NCI-H2081 treated with DMSO at 0.1 percent for 48 hours (cell line): ENCODE measurements around the gene RNF225.
A peak's percentile ranks its signal among the peaks of the same experiment; 100 is the strongest.
"Not testable (repeated sequence)": the region's sequence is repeated elsewhere in the genome, so short reads cannot be mapped to it uniquely, and the experiment has no call there.

Experiments used
- DNase-seq: peaks from one replicate; lab custom pipeline; 2025; lab: John Stamatoyannopoulos, UW

RNF225 gene

DNA sequence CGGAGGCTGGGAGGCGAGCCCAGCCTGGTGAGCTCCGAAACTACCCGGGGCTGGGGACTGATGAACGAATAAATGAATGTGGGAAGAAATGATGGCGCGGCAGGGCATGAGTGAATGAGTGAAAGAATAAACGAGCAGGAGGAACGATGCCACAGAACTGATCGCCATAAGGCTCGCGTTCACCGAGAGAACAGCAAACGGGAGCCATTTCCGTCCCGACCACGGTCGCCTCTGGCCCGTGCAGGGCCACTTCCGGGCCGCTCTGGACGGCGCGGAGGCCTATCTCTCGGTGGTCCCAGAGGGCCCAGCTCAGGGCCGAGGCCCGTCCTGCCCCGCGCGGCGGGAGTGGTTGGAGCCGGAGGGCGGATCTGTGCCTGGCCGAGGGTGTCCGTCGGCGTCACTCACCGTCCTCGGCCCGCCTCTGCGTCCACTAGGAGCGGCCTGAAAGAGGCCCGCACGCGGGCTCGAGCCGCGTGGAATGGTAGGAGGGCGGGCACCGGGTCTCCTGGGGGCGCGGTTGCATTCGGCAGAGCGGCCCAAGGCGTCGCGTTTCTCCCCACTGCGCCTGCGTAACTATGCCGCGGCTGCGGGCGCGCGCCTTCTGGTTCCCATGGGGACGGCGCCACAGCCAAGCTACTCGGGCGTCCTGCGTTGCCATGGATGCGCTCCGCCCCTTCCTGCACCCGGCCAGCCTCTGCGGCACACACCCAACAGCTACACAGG is 33.0 kb upstream of the RNF225 start, which contains the start of gene ZNF497:
TSS of gene ZNF497 (minus strand) at position 480 of the 723 bp plus-strand sequence. CDS start 5,116 bp downstream, outside the sequence.
- peak; percentile 69 for DNase-seq

DNA sequence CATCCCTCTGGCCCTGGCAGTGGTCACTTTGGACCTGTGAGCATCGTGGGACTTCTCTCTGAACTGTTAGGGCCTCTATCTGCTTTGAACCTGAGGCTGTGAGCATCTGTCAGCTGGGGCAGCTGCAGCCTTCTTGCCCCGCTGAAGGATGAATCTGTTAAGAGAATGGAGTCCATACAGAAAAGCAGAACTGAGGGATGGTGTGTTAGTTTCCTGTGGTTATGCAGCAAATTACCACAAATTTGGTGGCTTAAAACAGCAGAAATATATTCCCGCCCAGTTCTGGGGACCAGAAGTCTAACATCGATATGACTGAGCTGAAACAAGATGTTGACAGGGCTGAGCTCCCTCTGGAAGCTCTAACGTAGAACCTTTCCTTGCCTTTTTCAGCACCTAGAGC is 31.3 kb upstream of the RNF225 start:
- DNase-seq = no peak

DNA sequence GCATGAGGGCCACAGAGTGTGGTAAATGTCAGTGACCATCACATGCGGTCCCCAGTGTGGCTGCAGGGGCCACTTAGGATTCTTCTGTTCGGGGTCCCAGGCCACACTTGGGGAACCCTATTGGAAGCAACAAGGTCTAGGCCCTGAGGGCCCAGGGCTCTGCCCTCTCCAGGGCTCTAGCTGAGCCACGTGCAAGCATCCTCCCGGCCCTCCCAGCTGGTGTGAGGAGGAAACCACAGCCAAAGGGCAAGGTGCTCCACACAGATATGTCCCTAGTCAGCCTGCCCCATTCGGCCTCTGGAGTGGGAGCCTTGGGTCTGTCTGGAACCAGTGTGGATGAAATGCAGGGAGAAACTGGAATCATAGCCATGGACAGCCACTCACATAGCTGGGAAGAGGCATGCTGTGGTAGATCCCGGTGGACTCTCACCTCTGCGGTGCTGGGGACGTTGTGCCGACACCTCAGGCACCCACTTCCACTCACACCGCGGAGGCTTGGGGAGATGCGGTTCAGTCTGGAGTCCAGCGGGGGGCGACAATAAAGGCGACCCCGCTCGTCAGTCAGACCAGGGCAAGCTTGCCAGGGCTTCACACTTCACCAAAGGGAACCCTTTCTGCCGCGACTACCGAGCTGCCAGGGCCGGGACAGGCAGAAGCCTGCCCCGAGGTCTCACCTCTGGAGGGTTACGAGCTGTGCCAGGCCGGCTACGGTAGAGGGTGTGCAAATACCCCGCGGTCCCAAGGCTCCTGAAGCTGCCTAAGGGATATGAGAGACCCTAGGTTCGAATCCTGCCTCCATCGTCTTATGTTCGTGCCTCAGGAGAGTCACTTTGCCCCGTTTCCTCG is 28.6 kb upstream of the RNF225 start:
- DNase-seq = no peak

DNA sequence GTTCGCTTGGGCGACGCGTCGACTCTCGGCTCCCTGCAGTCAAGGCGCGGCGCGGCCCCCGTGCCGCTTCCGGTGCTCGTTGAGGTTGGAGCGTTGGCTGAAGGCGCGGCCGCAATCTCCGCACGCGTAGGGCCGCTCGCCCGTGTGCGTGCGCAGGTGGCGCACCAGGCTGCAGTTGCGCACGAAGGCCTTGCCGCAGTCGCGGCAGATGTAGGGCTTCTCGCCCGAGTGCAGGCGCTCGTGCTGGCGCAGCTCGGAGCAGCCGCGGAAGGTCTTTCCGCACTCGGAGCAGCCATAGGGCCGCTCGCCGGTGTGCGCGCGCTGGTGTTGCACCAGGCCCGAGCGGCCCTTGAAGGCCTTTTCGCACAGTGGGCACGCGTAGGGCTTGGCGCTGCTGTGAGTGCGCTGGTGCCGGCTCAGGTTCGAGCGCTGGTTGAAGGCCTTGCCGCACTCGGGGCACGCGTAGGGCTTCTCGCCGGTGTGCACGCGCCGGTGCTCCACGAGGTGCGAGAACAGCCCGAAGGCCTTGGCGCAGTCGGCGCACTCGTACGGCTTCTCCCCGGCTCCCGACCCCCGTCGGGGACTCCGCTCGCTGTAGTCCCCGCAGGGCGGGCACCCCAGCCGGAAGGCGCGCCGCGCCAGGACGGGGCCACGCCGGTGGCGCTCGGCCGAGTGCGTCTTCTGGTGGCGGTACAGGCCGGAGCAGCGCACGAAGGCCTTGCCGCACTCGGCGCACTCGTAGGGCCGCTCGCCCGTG is 27.6 kb upstream of the RNF225 start:
- DNase-seq = no peak

DNA sequence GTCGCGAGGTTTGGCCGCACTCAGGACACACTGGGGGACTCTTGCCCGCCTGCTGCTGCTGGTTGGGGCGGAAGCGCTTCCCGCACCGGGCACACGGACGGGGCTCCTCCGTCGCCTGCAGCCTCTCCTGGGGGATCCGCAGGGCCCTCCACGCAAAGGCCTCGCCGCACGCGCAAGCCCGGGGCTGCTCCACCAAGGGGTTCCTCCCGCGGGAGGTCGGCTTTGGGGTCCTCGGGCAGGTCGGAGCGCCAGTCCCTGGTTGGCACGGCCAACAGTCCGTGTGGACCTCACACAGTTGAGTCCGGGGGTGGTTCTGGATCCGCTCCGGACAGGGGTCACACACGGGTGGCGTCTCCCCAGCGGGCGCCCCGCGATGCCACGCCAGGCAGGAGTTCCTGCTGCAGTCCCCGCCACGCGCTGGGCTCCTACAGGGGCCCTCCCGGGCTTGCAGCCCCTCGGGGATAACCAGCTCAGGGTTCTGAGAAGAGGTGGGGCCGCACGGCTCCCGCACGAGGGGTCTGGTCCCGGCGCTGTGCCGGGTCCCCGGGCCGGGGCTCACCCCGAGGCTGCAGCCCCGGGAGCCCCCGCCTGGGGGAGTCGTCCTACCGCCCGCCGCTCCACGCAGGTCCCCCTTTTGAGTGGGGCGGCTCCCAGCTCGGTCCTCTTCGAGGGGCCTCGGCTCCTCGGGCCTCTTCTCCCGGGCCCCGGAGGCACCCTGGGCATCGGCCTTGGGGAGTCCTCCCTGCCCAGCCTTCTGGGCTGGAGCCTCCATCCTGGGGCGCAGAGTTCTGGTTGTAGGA is 26.7 kb upstream of the RNF225 start:
- DNase-seq = no peak

DNA sequence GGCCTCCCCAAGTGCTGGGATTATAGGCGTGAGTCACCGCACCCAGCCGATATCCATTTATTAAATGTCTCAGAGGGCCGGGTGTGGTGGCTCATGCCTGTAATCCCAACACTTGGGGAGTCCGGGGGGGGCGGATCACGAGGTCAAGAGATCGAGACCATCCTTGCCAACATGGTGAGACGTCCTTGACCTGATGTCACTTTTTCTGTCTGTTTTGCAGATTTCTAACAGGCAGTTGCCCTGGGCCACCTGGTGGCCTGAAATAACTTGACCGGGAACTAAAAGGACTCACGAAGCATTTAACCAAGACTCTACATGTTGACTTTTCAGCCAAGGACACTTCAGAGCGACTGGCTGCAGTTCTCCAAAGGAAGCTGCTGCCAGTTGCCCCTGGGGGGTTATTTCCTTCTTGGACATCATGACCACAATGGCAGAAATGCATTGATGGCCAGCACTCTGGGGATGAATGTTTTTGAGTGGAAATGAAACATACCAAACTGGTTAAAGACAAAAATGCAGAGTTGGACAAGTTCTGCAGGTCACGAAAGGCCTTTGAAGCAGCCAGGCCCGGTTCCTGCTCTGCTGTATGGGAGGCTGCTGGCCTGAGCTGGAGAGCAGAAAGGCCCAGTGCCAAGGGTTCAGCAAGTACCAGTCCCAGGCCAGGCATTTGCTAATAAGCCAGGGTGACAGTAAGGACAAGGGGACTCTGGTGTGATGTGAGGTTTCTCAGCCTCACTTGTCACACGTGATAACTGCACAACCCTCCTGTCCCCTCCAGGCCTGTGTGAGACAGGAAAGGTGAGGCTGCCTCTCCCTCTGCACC is 22.9 kb upstream of the RNF225 start:
- DNase-seq = no peak

DNA sequence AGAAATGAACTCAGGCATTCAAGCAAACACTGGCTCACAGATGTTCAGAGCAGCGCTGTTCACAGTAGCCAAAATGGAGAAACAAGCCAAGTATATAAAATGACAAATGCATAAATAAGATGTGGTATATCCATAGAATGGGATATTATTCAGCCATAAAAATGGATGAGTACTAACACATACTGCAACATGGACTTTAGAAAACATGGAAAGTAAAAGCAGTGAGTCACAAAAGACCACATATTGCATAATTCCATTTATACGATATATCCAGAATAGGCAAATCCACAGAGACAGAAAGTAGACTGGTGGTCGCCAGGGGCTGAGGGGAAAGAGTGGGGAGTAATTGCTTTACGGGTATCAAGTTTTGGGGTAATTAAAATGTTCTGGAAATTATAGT is 21.3 kb upstream of the RNF225 start:
- no peak for DNase-seq

DNA sequence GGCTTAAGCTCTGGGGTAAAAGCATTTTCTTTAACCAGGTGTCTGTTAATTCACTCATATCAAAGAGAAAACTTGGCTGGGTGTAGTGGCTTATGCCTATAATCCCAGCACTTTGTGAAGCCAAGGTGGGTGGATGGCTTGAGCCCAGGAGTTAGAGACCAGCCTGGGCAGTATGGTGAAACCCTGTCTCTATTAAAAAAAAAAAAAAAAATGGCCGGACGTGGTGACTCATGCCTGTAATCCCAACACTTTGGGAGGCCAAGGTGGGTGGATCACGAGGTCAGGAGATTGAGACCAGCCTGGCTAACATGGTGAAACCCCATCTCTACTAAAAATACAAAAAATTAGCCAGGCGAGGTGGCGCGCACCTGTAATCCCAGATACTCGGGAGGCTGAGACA is 18.7 kb upstream of the RNF225 start:
- DNase-seq = not testable (repeated sequence)

DNA sequence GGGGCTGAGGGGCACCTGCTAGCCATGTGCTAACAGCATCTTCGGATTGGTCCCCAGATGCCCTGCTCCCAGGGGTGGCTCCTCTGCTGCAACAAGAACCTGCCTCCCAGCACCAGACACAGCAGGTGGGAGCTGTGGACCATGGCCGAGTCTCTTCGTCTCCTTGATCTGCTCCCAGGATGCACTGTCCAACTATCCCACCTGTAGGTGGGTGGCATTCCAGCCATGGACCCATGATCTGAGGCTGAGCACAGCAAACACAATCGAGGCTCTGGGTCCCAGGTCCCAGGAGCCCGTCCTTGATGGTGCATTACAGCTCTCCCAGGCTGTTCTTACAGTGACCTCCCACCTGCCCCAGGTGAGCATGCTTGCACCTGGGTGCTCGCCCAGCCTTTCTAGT is 16.2 kb upstream of the RNF225 start:
- DNase-seq = no peak

DNA sequence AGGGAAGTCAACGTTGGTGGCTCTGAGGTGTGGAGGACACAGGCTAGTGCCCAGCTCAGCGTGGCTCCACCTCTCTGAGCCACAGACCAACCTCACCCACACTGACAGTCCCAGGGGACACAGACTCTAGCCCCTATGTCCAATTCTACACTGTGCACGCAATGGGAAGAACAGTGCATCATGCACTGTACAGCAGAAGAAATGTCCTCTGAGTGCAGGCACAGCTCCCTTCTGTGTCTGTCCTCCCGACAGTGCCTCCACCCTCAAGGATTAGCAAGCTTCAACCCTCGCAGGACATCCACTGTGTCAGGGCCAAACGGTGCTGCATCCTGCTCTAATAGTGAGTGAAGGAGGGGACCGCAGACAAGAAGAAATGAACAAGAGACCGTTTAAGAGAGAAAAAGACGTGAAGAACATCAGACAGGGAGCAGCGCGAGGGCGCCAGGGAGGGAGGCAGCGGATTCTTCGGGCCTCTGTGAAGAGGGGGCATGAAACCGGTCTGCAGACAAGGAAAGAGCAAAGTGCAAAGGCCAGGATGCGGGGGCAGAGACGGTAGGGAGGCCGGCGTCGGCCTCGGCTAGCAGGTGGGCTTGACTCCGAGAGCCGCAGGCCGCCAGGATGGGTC is 15.3 kb upstream of the RNF225 start:
- no peak for DNase-seq

DNA sequence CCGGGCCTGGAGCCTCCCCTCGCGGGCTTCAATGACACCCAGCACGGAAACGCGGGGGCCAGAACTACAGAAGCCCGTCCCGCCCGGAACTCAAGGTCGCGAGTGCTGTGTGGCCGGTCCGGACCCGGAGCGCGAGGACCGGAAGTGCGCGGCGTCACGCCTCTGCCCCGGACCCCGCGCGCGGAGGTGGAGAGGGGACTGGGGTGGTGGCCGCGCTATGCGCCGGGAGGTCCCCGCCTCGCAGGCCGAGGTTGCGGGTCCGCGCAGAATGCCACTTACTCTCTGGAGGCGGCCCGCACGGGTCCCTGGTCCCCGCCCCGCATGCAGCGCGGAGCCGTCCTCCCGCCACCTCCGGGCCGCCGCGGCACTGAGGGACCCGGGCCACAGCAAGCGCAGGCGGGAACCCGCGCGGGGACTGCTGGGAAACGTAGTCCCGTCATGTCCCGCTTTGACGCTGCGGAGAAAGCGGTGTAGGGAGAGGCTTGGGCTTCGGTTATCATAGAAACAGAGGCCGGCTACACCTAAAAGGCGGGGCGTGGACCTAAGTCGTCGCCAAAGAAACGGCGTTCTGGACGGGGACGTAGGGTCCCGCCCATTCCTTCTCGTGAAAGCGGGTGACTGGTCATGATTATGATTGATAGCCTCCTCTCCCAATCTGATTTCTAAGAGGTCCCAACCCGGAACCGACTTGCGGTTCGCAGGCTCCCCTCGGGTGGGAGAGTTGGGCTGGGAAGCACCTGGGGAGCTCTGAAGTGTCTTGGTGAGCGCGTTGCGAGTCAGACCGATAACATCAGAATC is 14.6 kb upstream of the RNF225 start, which contains the start of gene ZNF837:
TSS of gene ZNF837 (minus strand) at position 369 of the 798 bp plus-strand sequence. CDS start 11,698 bp downstream, outside the sequence.
- DNase-seq = peak; percentile 97

DNA sequence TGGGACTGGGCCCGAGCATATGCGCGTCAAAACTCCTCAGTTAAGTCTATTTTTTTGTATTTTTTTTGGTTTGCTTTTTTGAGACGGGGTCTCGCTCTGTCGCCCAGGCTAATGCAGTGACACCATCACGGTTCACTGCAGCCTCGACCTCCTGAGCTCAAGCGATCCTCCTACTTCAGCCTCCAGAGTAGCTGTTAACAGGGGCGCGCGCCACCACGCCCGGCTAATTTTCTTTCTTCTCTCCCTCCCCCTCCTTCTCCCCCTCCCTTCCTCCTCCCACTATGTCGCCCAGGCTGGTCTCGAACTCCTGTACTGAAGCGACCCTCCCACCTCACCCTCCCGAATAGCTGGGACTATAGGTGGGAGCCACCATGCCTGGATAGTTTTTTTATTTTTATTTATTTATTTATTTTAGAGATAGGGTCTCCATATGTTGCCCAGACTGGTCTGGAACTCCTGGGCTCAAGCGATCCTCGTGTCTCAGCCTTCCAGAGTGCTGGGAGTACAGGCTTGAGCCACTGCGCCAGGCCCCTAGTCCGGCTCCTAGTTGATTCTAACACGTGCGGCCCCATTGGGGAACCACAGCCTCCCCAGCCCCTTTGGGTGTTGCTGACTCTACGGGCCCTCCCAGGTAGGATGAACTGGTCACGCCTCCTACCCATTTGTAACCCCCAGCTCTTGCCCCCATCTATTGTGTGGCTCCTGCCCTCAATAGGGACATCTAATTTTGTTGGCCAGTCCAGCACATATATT is 13.8 kb upstream of the RNF225 start:
- DNase-seq = no peak

DNA sequence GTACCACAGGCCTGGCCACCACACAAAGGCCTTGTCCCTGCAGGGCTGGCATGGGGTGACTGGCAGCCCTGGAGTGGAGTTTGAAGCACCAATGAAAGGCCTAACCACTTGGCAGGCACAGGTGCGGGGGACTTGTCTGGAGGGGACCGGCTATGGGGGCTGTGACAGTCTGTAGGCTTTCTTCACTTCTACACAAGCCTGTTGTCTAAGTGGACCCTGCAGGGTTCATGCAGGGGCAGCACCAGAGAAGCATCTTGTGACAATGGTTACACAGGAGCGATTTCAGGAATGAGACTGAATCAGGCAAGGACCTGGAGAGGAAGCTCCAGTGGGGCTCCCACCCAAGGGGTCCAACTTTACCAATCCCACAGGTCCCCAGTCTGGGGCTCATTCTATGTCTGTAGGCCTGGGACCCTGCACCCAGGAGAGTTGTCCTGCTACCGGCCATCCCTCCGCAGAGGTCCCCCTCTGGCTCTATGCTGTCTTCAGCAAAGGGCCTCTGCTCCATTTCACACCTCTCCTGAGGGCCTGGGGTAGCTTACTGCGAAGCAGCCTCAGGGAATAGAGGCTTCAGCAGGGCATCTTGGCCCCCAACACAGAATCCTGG is 12.4 kb upstream of the RNF225 start:
- no peak for DNase-seq

DNA sequence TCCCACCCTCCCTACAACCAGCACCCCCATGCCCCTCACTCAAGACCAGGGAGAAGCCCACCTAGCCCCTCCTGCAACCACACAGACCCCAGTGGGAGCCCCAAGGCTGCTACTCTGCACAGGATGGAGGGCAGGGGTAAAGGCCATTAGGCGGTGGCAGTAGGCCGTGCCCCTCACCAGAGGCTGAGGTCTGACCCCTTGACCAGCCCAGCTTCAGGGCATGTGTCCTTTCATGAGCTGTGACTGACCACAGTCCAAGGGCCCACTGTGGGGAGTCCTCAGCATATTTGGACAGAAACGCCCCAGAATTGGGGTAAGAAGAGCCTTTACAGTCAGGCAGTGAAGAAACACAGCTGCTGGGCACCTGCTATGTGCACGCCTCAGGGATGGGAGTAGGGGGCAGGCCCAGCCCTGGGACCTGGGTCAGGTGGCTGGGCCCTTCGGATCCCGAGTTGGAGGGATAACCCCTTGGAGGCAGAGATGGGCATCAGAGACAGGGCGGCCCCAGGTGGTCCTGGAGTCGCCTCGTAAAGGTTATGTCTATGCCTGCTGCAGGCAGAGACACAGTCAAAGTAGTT is 10.1 kb upstream of the RNF225 start:
- no peak for DNase-seq

DNA sequence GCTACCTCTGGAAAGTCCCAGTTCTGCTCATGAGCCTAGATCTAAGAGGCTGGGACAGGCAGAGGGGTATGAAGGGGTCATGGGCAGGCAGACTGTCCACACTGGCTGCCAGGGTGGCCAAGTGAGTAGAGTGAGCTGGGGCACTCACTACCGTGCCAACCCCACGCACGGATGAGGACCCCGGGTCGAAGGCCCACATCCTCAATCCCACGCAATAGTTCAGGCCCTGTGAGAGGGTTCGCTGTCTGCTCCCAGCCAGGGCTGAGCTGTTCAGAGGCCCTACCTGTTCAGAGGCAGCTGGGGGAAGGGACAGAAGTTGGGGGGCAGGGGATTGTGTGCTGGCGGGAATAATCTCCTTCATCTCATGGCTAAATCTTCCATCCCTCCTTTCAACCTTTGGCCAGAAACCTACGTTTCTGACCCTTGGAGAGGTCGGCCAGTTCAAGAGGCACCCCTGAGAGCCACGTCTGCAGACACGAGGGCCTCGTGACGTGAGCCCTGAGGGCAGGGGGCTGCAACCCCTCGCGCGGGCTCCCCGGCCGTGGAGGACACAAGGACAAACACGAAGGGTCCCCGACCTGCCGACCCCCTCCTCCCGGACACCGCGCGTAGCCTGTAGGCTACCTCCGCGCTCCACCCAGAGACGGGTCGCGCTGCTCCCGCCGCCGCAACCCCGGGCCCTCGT is 9.4 kb upstream of the RNF225 start:
- no peak for DNase-seq

DNA sequence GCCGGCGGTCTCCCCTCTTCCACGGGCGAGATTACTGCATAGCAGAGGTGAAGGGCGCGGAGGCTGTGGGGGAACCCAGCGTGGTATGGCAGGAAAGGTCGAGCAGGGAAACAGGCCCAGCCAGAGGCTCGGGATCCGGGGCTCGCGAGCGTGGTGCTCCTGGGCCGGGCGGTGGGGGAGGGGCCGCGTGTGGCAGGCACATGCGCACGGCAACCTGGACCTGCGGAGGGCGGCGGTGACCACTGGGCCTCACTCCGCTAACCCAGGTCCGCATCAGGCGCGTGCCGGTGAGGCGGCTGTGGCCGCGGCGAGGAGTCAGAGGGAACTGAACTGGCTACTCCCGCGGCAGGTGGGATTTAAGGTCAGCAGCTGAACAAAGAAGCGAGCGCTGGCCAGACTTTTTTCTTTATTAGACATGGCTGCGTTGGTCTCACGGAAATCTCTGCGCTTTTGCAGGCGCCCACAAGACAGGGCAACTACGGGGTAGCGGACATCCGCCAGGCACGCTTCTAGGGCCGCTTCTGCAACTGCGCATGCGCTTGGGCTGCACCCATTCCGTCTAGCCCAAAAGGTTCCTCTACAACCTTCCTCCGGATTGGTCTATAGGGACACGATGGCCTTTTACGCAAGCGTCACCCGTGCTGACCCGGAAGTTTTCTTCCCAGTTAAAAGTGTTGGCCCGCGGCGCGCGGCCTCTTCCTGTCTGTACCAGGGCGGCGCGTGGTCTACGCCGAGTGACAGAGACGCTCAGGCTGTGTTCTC is 8.7 kb upstream of the RNF225 start, which contains the start of gene RPS5:
TSS of gene RPS5 (plus strand) at position 694 of the 762 bp plus-strand sequence. CDS start 869 bp downstream, outside the sequence.
- peak; percentile 94 for DNase-seq
